CD14-positive monocyte (primary cell): ENCODE measurements around the gene ABHD1. TPM values are rescaled to one million over a fixed set of nuclear protein-coding genes. Genes with fewer than 3 reads are reported as not detected.

Source experiments
- DNase-seq, 3 donors: peaks; one replicate each; pipeline ENCODE4 v3.0.0-alpha.2; 2011 to 2022
- H2AFZ ChIP-seq: 2 replicates; pipeline ENCODE4 v1.6.0; 2012; ENCODE audit warnings: mild to moderate bottlenecking, low read depth, low read length, inconsistent platforms; ENCODE audit not compliant: insufficient read depth, poor library complexity, severe bottlenecking
- H3K27ac ChIP-seq, 2 donors: 1 replicate in 1 of 2; 2 replicates in 1 of 2; pipeline ENCODE4 v1.5.1; 2012 to 2013; ENCODE audit warnings: low read length in 2 of 2, control low read depth in 1 of 2, inconsistent platforms in 1 of 2, low read depth in 1 of 2, mild to moderate bottlenecking in 1 of 2
- H3K27me3 ChIP-seq, 2 donors: one replicate each; pipeline versions ENCODE4 v1.6.0 to v1.6.1; 2011 to 2013; ENCODE audit warnings: low read length in 2 of 2; ENCODE audit not compliant: control insufficient read depth in 2 of 2, insufficient read depth in 2 of 2
- H3K36me3 ChIP-seq, 2 donors: replicated peaks in 1 of 2; 1 replicate in 1 of 2; 2 replicates in 1 of 2; pipeline versions ENCODE4 v1.5.1 to v1.6.1; 2012 to 2013; ENCODE audit warnings: low read length in 2 of 2, control low read depth in 1 of 2, inconsistent platforms in 1 of 2, mild to moderate bottlenecking in 1 of 2; ENCODE audit not compliant: insufficient read depth in 2 of 2, control insufficient read depth in 1 of 2
- H3K4me1 ChIP-seq, 2 donors: 1 replicate in 1 of 2; 2 replicates in 1 of 2; pipeline versions ENCODE4 v1.5.1 to v1.6.1; 2012 to 2013; ENCODE audit warnings: low read length in 2 of 2, control low read depth in 1 of 2, inconsistent platforms in 1 of 2, mild to moderate bottlenecking in 1 of 2, moderate library complexity in 1 of 2; ENCODE audit not compliant: insufficient read depth in 2 of 2, control insufficient read depth in 1 of 2
- H3K4me2 ChIP-seq: replicated peaks from 2 replicates; pipeline ENCODE3; 2012; ENCODE audit warnings: low read length, moderate library complexity, mild to moderate bottlenecking; ENCODE audit not compliant: poor library complexity, severe bottlenecking; ENCODE audit errors: extremely low read depth
- H3K4me3 ChIP-seq, 3 experiments: fragments of 200-600 bp in 1 of 3; sonication (generic) in 1 of 3; replicated peaks in 1 of 3; 1 replicate in 2 of 3; 2 replicates in 1 of 3; pipeline ENCODE4 v1.5.1; 2011 to 2013; ENCODE audit warnings: low read length in 3 of 3, mild to moderate bottlenecking in 3 of 3, control low read depth in 2 of 3, low read depth in 2 of 3, inconsistent platforms in 1 of 3, moderate library complexity in 1 of 3
- H3K79me2 ChIP-seq: 2 replicates; pipeline ENCODE4 v1.6.0; 2012; ENCODE audit warnings: mild to moderate bottlenecking, control low read depth, inconsistent platforms, low read length, moderate library complexity; ENCODE audit not compliant: insufficient read depth
- H3K9ac ChIP-seq: 2 replicates; pipeline ENCODE4 v1.6.0; 2017; ENCODE audit warnings: low read length, mild to moderate bottlenecking; ENCODE audit not compliant: insufficient read depth, poor library complexity, severe bottlenecking
- H3K9me3 ChIP-seq, 2 donors: replicated peaks in 1 of 2; 1 replicate in 1 of 2; 2 replicates in 1 of 2; pipeline versions ENCODE4 v1.5.1 to v1.6.1; 2012 to 2013; ENCODE audit warnings: low read length in 2 of 2, control low read depth in 1 of 2; ENCODE audit not compliant: control insufficient read depth in 1 of 2, insufficient read depth in 1 of 2
- H4K20me1 ChIP-seq: 2 replicates; pipeline ENCODE4 v1.6.0; 2012; ENCODE audit warnings: mild to moderate bottlenecking, low read length, control low read depth, moderate library complexity; ENCODE audit not compliant: insufficient read depth
- H3K27ac Mint-ChIP-seq, 7 donors: one replicate each; pipeline ENCODE4 v1.8.0; 2020; ENCODE audit warnings: mild to moderate bottlenecking in 7 of 7, mixed read lengths in 7 of 7, moderate library complexity in 6 of 7, inconsistent platforms in 2 of 7
- H3K27me3 Mint-ChIP-seq, 3 donors: one replicate each; pipeline ENCODE4 v1.8.0; 2021 to 2022; ENCODE audit warnings: low read depth in 3 of 3, mild to moderate bottlenecking in 3 of 3, mixed read lengths in 3 of 3, moderate library complexity in 3 of 3, inconsistent platforms in 1 of 3
- H3K36me3 Mint-ChIP-seq, 2 donors: one replicate each; pipeline ENCODE4 v1.8.0; 2020; ENCODE audit warnings: mixed read lengths in 2 of 2, inconsistent platforms in 1 of 2, mild to moderate bottlenecking in 1 of 2
- H3K4me1 Mint-ChIP-seq: one replicate; pipeline ENCODE4 v1.8.0; 2020; ENCODE audit warnings: mild to moderate bottlenecking, mixed read lengths
- H3K4me3 Mint-ChIP-seq, 2 donors: one replicate each; pipeline ENCODE4 v1.8.0; 2020; ENCODE audit warnings: mild to moderate bottlenecking in 2 of 2, mixed read lengths in 2 of 2, moderate library complexity in 1 of 2
- H3K9me3 Mint-ChIP-seq, 7 donors: one replicate each; pipeline ENCODE4 v1.8.0; 2020 to 2022; ENCODE audit warnings: mixed read lengths in 7 of 7, mild to moderate bottlenecking in 6 of 7, moderate library complexity in 6 of 7, inconsistent platforms in 2 of 7
- CTCF ChIP-seq: fragments of 200-600 bp; IDR thresholded peaks from one replicate; pipeline ENCODE4 v1.8.0; 2022; ENCODE audit warnings: antibody characterized with exemption, mild to moderate bottlenecking
- whole genome bisulfite sequencing: methylation state at CpG from one replicate; pipeline ENCODE4 v1.1.5; 2013; ENCODE audit warnings: missing lambda C conversion rate; ENCODE audit not compliant: insufficient coverage; 5-methylcytosine and 5-hydroxymethylcytosine counted together
- intact Hi-C, 2 donors: fragments of 100-400 bp; cut with micrococcal nuclease; formaldehyde crosslinking; loops; one replicate each; pipeline versions ENCODE4 v1.15.0 to v1.15.1; 2023
- polyA plus RNA-seq, 3 donors: library from polyadenylated mRNA; depleted of rRNA in 1 of 3; unstranded in 2 of 3; stranded (reverse) in 1 of 3; fragments of 300-500 nt in 2 of 3; fragments of >200 nt in 1 of 3; fragmentation: Illumina TruSeq in 2 of 3; gene quantifications; 1 replicate in 2 of 3; 2 replicates in 1 of 3; pipeline ENCODE4 v1.2.3, GENCODE V29; 2012 to 2021

The ABHD1 gene
- polyA plus RNA-seq, 3 donors, result 0.08 to 1.2 (median 0.25) TPM

GRCh38 chr2:27086090-27086723 lies 37.4 kb upstream of the ABHD1 start:
- Histone ChIP-seq H3K27ac (peak overlapping the region; percentile 70 to 84), H2AFZ (peak overlapping the region; percentile 94), H3K4me3 (peak overlapping the region; percentile 56 to 77 (median 71)), H3K9ac (peak overlapping the region; percentile 74), H3K9me3 (no peaks in the 10 kb centered on the region), H3K36me3 (no peaks in the 10 kb centered on the region), H3K4me1 (peaks cover 34 to 41% of the 10 kb centered on the region in 2 donors), H3K27me3 (no peaks in the 10 kb centered on the region), H4K20me1 (no peaks in the 10 kb centered on the region), H3K4me2 (peak overlapping the region; percentile 91), H3K79me2 (no peaks in the 10 kb centered on the region)
- no peaks in the 10 kb centered on the region for H3K9me3 Mint-ChIP-seq
- H3K36me3 Mint-ChIP-seq, result no peaks in the 10 kb centered on the region
- H3K27ac Mint-ChIP-seq, result peak overlapping the region; percentile 31 to 88 (median 85)
- peak; percentile 92 for TF ChIP-seq CTCF
- H3K4me3 Mint-ChIP-seq, result peak overlapping the region; percentile 85 to 86
- intact Hi-C loops, result loop anchor here (5.0 kb wide), 2 partner anchors 34 to 126 kb away; partner anchors contain the start of genes AGBL5 (in 2 of the 2), ATRAID (in 1 of the 2) and SLC5A6 (in 1 of the 2)
- peak; percentile 92 to 94 (median 93) for DNase-seq
- peaks cover 31% of the 10 kb centered on the region for H3K4me1 Mint-ChIP-seq
- peaks cover 0 to 7% (median 5%) of the 10 kb centered on the region in 3 donors for H3K27me3 Mint-ChIP-seq
- under 1% methylated on average over 81 of the region's 81 CpGs for WGBS

- no peaks in the 10 kb centered on the region for H3K27me3 ChIP-seq
- H3K9me3 Mint-ChIP-seq, result no peaks in the 10 kb centered on the region
- H3K36me3 Mint-ChIP-seq, result peaks cover 0 to 3% of the 10 kb centered on the region in 2 donors
- peak within 1 kb of the TSS; percentile 91 for H3K4me2 ChIP-seq
- H3K4me1 Mint-ChIP-seq, result peaks cover 23% of the 10 kb centered on the region
- peak; percentile 58 for TF ChIP-seq CTCF
- intact Hi-C loops, result loop anchor here (5.0 kb wide), 2 partner anchors 35 to 125 kb away; partner anchors contain the start of genes AGBL5 (in 2 of the 2), ATRAID (in 1 of the 2) and SLC5A6 (in 1 of the 2)
- H3K27me3 Mint-ChIP-seq, result peaks cover 0 to 7% (median 5%) of the 10 kb centered on the region in 3 donors
- peak within 1 kb of the TSS; percentile 60 to 77 (median 71) for H3K4me3 ChIP-seq
- H4K20me1 ChIP-seq, result no peaks in the 10 kb centered on the region
- H3K36me3 ChIP-seq, result no peaks in the 10 kb centered on the region
- H3K4me1 ChIP-seq, result peaks cover 27 to 34% of the 10 kb centered on the region in 2 donors
- peak within 1 kb of the TSS; percentile 31 to 88 (median 85) for H3K27ac Mint-ChIP-seq
- peak within 1 kb of the TSS; percentile 70 to 84 for H3K27ac ChIP-seq
- peak within 1 kb of the TSS; percentile 85 to 92 for H3K4me3 Mint-ChIP-seq
- no peaks in the 10 kb centered on the region for H3K79me2 ChIP-seq
- WGBS, result 12% methylated on average over 54 of the region's 54 CpGs
- H3K9ac ChIP-seq, result peak within 1 kb of the TSS; percentile 74
- no peak for DNase-seq
- H3K9me3 ChIP-seq, result no peaks in the 10 kb centered on the region
- H2AFZ ChIP-seq, result peak within 1 kb of the TSS; percentile 94
Measured at GRCh38 chr2:27086724-27087593, 36.7 kb upstream of the ABHD1 start, which contains the start of gene KHK. Gene KHK, plus strand, starts transcription at chr2:27086772. Its CDS starts 488 bp downstream, at chr2:27087260.
